K562 (cell line): ENCODE data around the gene CCR7. TPM values are rescaled to one million over a fixed set of nuclear protein-coding genes. Genes with fewer than 3 reads are reported as not detected.

ENCODE experiments used
- AFF1 ChIP-seq, 2 experiments: fragments of 450-650 bp; IDR thresholded peaks; 2 replicates each; pipeline ENCODE4 v1.6.1; 2018; ENCODE audit warnings: mild to moderate bottlenecking in 2 of 2, low read depth in 1 of 2; ENCODE audit not compliant: partially characterized antibody in 2 of 2
- CEBPB ChIP-seq: fragments of 450-650 bp; IDR thresholded peaks from 2 replicates; pipeline ENCODE4 v1.6.1; 2016; ENCODE audit warnings: missing genetic modification characterization, missing compliant biosample characterization
- DDX20 ChIP-seq: fragments of 450-650 bp; IDR thresholded peaks from 2 replicates; pipeline ENCODE4 v1.6.1; 2016; ENCODE audit warnings: missing genetic modification characterization, low read depth, mild to moderate bottlenecking, missing compliant biosample characterization, moderate library complexity
- EHMT2 ChIP-seq: fragments of 450-650 bp; IDR thresholded peaks from 2 replicates; pipeline ENCODE4 v1.6.1; 2018; ENCODE audit warnings: antibody characterized with exemption
- NR2C1 ChIP-seq, 2 experiments: fragments of 450-650 bp; IDR thresholded peaks; 2 replicates each; pipeline ENCODE4 v1.6.1; 2017; ENCODE audit warnings: mild to moderate bottlenecking in 2 of 2, antibody characterized with exemption in 1 of 2, inconsistent platforms in 1 of 2, missing compliant biosample characterization in 1 of 2, missing genetic modification characterization in 1 of 2
- POLR3G ChIP-seq: IDR thresholded peaks from 2 replicates; pipeline ENCODE4 v1.6.1; 2011; ENCODE audit not compliant: insufficient read length, insufficient replicate concordance; ENCODE audit errors: extremely low read depth
- PTBP1 ChIP-seq: fragments of 200-400 bp; formaldehyde crosslinking; IDR thresholded peaks from 2 replicates; pipeline ENCODE4 v1.6.1; 2017; ENCODE audit warnings: low read depth, low read length
- RBBP5 ChIP-seq: fragments of 200-600 bp; sonication (generic); IDR thresholded peaks from 2 replicates; pipeline ENCODE4 v1.6.1; 2012; ENCODE audit warnings: borderline replicate concordance, mild to moderate bottlenecking, low read length, control low read depth, inconsistent platforms; ENCODE audit not compliant: insufficient read depth, poor library complexity, severe bottlenecking
- SNAPC5 ChIP-seq: fragments of 250-450 bp; sonication (Bioruptor Pico); IDR thresholded peaks from 2 replicates; pipeline ENCODE4 v1.8.0; 2021; ENCODE audit warnings: moderate library complexity, mild to moderate bottlenecking, inconsistent platforms
- TRIM25 ChIP-seq: fragments of 450-650 bp; IDR thresholded peaks from 2 replicates; pipeline ENCODE4 v1.7.0; 2016; ENCODE audit warnings: borderline replicate concordance
- ZNF311 ChIP-seq: fragments of 250-450 bp; sonication (Bioruptor Pico); IDR thresholded peaks from 2 replicates; pipeline ENCODE4 v1.4.0; 2020; ENCODE audit warnings: mild to moderate bottlenecking, moderate library complexity
- ZNF324 ChIP-seq: fragments of 250-450 bp; sonication (Bioruptor Pico); IDR thresholded peaks from 2 replicates; pipeline ENCODE4 v1.4.0; 2020; ENCODE audit warnings: mild to moderate bottlenecking
- ZNF589 ChIP-seq: fragments of 200-800 bp; sonication (Bioruptor generic); IDR thresholded peaks from 2 replicates; pipeline ENCODE4 v1.6.1; 2016; ENCODE audit warnings: low read depth, missing genetic modification characterization, missing compliant biosample characterization
- ZSCAN32 ChIP-seq: fragments of 450-650 bp; formaldehyde crosslinking; IDR thresholded peaks from 2 replicates; pipeline ENCODE4 v1.4.0; 2020; ENCODE audit warnings: mild to moderate bottlenecking, moderate library complexity
- polyA plus RNA-seq, 8 experiments: library from polyadenylated mRNA; depleted of rRNA in 4 of 8; stranded (reverse) in 5 of 8; unstranded in 3 of 8; fragments of >200 nt; fragmentation: Nextera tagmentation in 2 of 8; fragmentation: Illumina TruSeq in 1 of 8; extraction: Ambion mirVana in 2 of 8; extraction: Trizol in 1 of 8; gene quantifications; 2 replicates each; pipeline versions ENCODE4 v1.2.1 to v1.2.3, GENCODE V29; 2011 to 2014; ENCODE audit warnings: inconsistent platforms in 1 of 8, missing spikeins in 1 of 8
- total RNA-seq, 7 experiments: library from RNA; depleted of rRNA in 6 of 7; stranded (reverse); fragments of >200 nt in 6 of 7; fragmentation: Illumina TruSeq in 2 of 7; extraction: Trizol in 2 of 7; gene quantifications; 2 replicates each; pipeline versions ENCODE4 v1.2.1 to v1.2.3, GENCODE V29; 2011 to 2021; ENCODE audit warnings: low replicate concordance in 1 of 7
- TF ChIP-seq, protein P1 (sequence below), 2 experiments: fragments of 450-650 bp in 1 of 2; sonication (generic) in 1 of 2; formaldehyde crosslinking in 1 of 2; IDR thresholded peaks in 1 of 2; conservative IDR thresholded peaks in 1 of 2; 2 replicates each; pipeline versions ENCODE4 v1.6.1 to v1.8.1; 2016 to 2023; ENCODE audit warnings: mild to moderate bottlenecking in 2 of 2, moderate library complexity in 2 of 2, inconsistent platforms in 1 of 2, missing genetic modification reagents in 1 of 2
- TF ChIP-seq, protein P2 (sequence below): IDR thresholded peaks from 3 replicates; pipeline ENCODE4 v1.6.1; 2011; ENCODE audit warnings: borderline replicate concordance, mild to moderate bottlenecking, moderate library complexity; ENCODE audit not compliant: insufficient read length; ENCODE audit errors: extremely low read depth

The CCR7 gene
- total and polyA plus RNA-seq, 9 of the 15 experiments (the other 6 are each of a cell fraction or from before 2014, with no cell fraction given) = 0.14 to 1.4 (median 0.56) TPM

DNA sequence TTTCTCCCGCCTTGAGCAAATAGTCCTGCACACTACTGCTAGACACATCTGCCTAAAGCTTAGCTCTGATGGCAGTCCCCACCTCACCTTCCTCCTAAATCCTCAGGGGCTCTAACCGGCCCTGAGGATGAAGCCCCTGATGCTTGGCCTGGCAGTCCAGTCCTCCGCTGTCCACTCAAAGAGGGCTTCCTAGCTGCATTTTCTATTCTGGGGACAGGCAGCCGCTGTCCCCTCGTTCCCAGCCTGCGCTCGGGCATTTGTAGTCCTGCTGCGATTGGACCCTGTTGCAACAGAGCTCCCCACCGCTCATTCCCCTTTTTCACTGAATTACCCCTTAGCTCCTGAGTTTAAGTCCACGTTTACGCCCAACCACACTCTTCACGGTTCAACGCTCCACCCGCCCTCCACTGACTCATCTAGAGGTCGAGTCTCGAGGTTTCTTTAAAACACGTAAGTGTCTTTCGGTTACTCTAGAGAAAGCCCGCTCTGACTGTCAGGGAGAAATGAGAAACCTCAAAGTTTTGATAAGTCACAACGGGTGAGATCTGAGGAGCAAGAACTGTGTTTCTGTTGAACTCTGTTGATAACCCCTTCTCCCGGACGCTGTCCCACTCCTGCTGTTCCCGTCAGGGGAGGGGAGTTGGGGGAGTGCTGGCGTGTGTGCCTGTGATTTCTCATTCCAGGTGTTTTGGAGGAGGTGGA is 4.5 kb downstream of the CCR7 start (continued):
- TF ChIP-seq AFF1 (IDR thresholded peaks at IDR 0.05; ENCODE audit: low read depth in 1 of 2, partially characterized antibody in 2 of 2) = no peak
- TF ChIP-seq, protein P1, sequence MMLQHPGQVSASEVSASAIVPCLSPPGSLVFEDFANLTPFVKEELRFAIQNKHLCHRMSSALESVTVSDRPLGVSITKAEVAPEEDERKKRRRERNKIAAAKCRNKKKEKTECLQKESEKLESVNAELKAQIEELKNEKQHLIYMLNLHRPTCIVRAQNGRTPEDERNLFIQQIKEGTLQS (IDR thresholded peaks at IDR 0.05) = peak; percentile 68; the same call in 1 of the 2 replicates
- TF ChIP-seq, protein P1 (CRISPR knock-in tag; conservative IDR thresholded peaks at IDR 0.05) = no peak
- no peak for TF ChIP-seq ZSCAN32
- TF ChIP-seq POLR3G = no peak
- TF ChIP-seq ZNF311 = no peak
- no peak for TF ChIP-seq TRIM25
- peak; percentile 15 for TF ChIP-seq RBBP5
- TF ChIP-seq, protein P2, sequence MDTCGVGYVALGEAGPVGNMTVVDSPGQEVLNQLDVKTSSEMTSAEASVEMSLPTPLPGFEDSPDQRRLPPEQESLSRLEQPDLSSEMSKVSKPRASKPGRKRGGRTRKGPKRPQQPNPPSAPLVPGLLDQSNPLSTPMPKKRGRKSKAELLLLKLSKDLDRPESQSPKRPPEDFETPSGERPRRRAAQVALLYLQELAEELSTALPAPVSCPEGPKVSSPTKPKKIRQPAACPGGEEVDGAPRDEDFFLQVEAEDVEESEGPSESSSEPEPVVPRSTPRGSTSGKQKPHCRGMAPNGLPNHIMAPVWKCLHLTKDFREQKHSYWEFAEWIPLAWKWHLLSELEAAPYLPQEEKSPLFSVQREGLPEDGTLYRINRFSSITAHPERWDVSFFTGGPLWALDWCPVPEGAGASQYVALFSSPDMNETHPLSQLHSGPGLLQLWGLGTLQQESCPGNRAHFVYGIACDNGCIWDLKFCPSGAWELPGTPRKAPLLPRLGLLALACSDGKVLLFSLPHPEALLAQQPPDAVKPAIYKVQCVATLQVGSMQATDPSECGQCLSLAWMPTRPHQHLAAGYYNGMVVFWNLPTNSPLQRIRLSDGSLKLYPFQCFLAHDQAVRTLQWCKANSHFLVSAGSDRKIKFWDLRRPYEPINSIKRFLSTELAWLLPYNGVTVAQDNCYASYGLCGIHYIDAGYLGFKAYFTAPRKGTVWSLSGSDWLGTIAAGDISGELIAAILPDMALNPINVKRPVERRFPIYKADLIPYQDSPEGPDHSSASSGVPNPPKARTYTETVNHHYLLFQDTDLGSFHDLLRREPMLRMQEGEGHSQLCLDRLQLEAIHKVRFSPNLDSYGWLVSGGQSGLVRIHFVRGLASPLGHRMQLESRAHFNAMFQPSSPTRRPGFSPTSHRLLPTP = no peak
- no peak; the same call in none of the 2 replicates for TF ChIP-seq CEBPB (tag)
- TF ChIP-seq ZNF324 (CRISPR knock-in tag) = no peak
- no peak for TF ChIP-seq NR2C1 (IDR thresholded peaks at IDR 0.05)
- no peak for TF ChIP-seq NR2C1 (tag; IDR thresholded peaks at IDR 0.05)
- peak; percentile 73; the same call in 1 of the 2 replicates for TF ChIP-seq ZNF589 (CRISPR knock-in tag)
- TF ChIP-seq EHMT2 = 0 out of 2 replicates have a peak, but pooled peaks have one; percentile 5
- TF ChIP-seq PTBP1 = no peak
- no peak for TF ChIP-seq SNAPC5 (CRISPR knock-in tag)
- TF ChIP-seq DDX20 (tag) = no peak
